ENCODE measurements around the gene LRRC9. TPM values are rescaled to one million over a fixed set of nuclear protein-coding genes. Genes with fewer than 3 reads are reported as not detected.
"Not testable (repeated sequence)": the region's sequence is repeated elsewhere in the genome, so short reads cannot be mapped to it uniquely, and the experiment has no call there.

LRRC9 gene
- total RNA-seq, 4 donors from 2014 or later, result 0.22 TPM; not detected in 3

DNA sequence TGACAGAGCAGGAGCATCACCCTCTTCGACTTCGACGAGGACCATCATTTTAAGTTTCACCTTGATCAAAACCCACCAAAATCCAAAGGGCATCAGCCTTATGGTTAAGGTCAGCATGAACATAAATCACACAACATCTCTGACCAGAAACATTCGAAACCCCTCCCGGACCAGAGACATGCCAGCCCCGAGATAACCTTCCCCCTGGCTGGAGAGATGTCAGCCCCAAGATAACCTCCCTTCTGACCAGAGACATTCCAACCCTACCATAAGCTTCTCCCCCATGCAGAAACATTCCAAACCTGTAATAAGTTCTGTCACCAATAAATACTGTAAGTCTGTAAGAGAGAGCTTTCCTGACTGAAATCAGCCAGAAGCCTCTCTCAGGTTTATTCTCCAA, 178.0 kb downstream of the LRRC9 start:
- intact Hi-C loops (cut with DNase I; ENCODE audit: low total_unique reads), result loop anchor here (10.0 kb wide), 1 partner anchor 1047 kb away; no protein-coding TSS in a partner anchor
- H3K36me3 ChIP-seq, result no peaks in the 10 kb centered on the region
- in situ Hi-C loops (cut with MboI; ENCODE audit: low sequenced_read_pairs in 4 of 4), result loop anchor here in 2 of 4 donors (10.0 kb wide), 2 partner anchors 67 to 157 kb away; partner anchors contain the start of gene DHRS7 (in 2 of the 2)
- ATAC-seq (no peak), DNase-seq (no peak)
- H3K4me3 ChIP-seq, result no peak overlapping the region
- TF ChIP-seq, protein P1, sequence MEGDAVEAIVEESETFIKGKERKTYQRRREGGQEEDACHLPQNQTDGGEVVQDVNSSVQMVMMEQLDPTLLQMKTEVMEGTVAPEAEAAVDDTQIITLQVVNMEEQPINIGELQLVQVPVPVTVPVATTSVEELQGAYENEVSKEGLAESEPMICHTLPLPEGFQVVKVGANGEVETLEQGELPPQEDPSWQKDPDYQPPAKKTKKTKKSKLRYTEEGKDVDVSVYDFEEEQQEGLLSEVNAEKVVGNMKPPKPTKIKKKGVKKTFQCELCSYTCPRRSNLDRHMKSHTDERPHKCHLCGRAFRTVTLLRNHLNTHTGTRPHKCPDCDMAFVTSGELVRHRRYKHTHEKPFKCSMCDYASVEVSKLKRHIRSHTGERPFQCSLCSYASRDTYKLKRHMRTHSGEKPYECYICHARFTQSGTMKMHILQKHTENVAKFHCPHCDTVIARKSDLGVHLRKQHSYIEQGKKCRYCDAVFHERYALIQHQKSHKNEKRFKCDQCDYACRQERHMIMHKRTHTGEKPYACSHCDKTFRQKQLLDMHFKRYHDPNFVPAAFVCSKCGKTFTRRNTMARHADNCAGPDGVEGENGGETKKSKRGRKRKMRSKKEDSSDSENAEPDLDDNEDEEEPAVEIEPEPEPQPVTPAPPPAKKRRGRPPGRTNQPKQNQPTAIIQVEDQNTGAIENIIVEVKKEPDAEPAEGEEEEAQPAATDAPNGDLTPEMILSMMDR (IDR thresholded peaks at IDR 0.05 in 4 of 5, conservative IDR thresholded peaks at IDR 0.05 in 1 of 5), result no peak
- TF ChIP-seq POLR2A (IDR thresholded peaks at IDR 0.05), result no peak
- H3K4me1 ChIP-seq, result peaks cover 65 to 82% of the 10 kb centered on the region in 2 donors
- H3K9me3 ChIP-seq, result no peaks in the 10 kb centered on the region
- H3K27me3 ChIP-seq, result no peaks in the 10 kb centered on the region
- H3K27ac ChIP-seq, result peak overlapping the region; percentile 12 to 99 (median 90)

DNA sequence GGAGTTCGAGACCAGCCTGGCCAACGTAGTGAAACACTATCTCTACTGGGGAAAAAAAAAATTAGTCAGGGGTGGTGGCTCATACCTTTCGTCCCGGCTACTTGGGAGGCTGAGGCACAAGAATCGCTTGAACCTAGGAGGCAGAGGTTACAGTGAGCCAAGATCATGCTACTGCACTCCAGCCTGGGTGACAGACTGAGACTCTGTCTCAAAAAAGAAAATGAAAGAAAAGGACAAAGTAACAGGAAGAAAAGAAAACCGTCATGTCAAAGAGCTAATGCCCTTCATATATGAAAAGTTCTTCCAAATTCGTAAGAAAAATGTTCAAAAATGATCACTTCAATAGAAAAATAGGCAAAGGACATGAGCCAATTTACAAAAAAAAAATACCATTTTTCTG, 179.9 kb downstream of the LRRC9 start:
- intact Hi-C loops (cut with DNase I; ENCODE audit: low total_unique reads), result loop anchor here (10.0 kb wide), 1 partner anchor 1045 kb away; no protein-coding TSS in a partner anchor

DNA sequence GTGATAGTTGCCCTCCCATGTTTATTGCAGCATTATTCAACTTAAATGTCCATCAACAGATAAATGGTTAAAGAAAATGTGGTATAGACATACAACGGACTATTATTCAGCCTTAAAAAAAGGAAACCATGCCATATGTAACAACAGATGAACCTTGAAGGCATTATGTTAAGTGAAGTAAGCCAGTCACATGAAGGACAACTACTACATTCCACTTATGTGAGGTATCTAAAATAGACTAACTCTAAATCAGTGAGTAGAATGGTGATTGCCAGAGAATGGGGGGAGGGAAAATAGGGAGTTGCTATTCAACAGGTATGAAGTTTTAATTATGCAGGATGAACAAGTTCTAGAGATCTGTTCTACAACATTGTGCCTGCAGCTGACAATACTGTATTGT, 181.8 kb downstream of the LRRC9 start:
- intact Hi-C loops (cut with DNase I; ENCODE audit: low total_unique reads) (loop anchor here (2.0 kb wide), 1 partner anchor 51 kb away; no protein-coding TSS in a partner anchor), in situ Hi-C loops (cut with MboI; ENCODE audit: low sequenced_read_pairs in 4 of 4) (no loop called here)
- Histone ChIP-seq H3K36me3 (no peaks in the 10 kb centered on the region), H3K9me3 (no peaks in the 10 kb centered on the region), H3K27ac (peak overlapping the region; percentile 24 to 59 (median 58)), H3K27me3 (no peaks in the 10 kb centered on the region), H3K4me1 (peaks cover 55 to 70% of the 10 kb centered on the region in 2 donors), H3K4me3 (no peak overlapping the region)
- DNase-seq, result no peak
- TF ChIP-seq POLR2A (IDR thresholded peaks at IDR 0.05), result no peak
- TF ChIP-seq, protein P1 (IDR thresholded peaks at IDR 0.05 in 4 of 5, conservative IDR thresholded peaks at IDR 0.05 in 1 of 5), result no peak
- peak; percentile 45 to 81 for ATAC-seq

More for the DNA sequence above, 179.9 kb downstream of the LRRC9 start:
- H3K27me3 ChIP-seq, H3K36me3 ChIP-seq, H3K4me3 ChIP-seq, ATAC-seq, DNase-seq, H3K9me3 ChIP-seq: not testable (repeated sequence)
- peaks cover 58 to 72% of the 10 kb centered on the region in 2 donors for H3K4me1 ChIP-seq
- in situ Hi-C loops (cut with MboI; ENCODE audit: low sequenced_read_pairs in 4 of 4), result loop anchor here in 2 of 4 donors (10.0 kb wide), 2 partner anchors 65 to 155 kb away; partner anchors contain the start of gene DHRS7 (in 2 of the 2)
- H3K27ac ChIP-seq, result peak overlapping the region in 1 of 4 donors; percentile 24

DNA sequence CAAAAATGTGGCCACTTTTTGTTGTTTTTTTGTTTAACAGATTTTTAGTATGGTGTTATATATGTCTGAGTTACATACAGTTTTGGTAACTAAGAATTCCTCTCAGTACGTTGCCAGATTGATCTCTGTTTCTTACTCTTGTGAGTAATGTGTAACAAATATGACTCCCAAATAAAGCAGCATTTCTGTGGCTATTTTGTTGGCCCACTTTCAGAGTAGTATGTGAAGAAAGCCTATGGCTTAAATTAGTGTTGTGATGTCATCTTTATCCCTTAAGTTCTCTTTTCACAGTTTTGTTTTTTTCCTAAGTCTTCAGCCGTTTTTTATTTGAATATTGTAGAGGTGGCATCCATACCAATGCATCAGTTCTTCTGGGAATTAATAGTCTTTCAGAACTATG, 182.4 kb downstream of the LRRC9 start:
- DNase-seq (no peak), ATAC-seq (no peak)
- Histone ChIP-seq H3K36me3 (peaks cover 0 to under 1% of the 10 kb centered on the region in 2 donors), H3K27me3 (no peaks in the 10 kb centered on the region), H3K4me1 (peaks cover 55 to 64% of the 10 kb centered on the region in 2 donors), H3K27ac (peak overlapping the region; percentile 24 to 59 (median 58)), H3K9me3 (no peaks in the 10 kb centered on the region), H3K4me3 (peak overlapping the region in 2 of 4 donors; percentile 2 to 29)
- in situ Hi-C loops (cut with MboI; ENCODE audit: low sequenced_read_pairs in 4 of 4), result no loop called here
- TF ChIP-seq, protein P1 (IDR thresholded peaks at IDR 0.05 in 4 of 5, conservative IDR thresholded peaks at IDR 0.05 in 1 of 5), result no peak
- no peak for TF ChIP-seq POLR2A (IDR thresholded peaks at IDR 0.05)
- intact Hi-C loops (cut with DNase I; ENCODE audit: low total_unique reads), result loop anchor here (2.0 kb wide), 1 partner anchor 50 kb away; no protein-coding TSS in a partner anchor

DNA sequence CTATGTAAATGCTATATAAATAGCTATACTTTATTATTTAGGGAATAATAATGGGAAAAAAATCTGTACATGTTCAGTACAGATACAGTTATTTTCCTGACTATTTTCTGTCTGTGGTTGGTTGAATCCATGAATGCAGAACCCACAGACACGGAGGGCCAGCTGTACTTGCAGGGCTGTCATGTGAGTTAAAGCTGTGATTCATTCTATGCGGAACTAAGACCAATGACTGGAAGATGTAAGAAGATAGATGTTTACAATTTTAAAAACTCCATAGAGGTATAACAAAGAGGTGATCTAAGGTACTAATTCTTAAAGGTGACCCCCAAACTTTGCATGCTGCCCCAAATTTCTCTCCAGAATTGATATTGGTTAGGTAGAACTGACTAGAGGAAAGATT, 186.4 kb downstream of the LRRC9 start:
- no peak for TF ChIP-seq POLR2A (IDR thresholded peaks at IDR 0.05)
- TF ChIP-seq, protein P1 (IDR thresholded peaks at IDR 0.05 in 4 of 5, conservative IDR thresholded peaks at IDR 0.05 in 1 of 5), result no peak
- DNase-seq (peak; percentile 33 to 50), ATAC-seq (peak; percentile 88 to 97)
- intact Hi-C loops (cut with DNase I; ENCODE audit: low total_unique reads) (no loop called here), in situ Hi-C loops (cut with MboI; ENCODE audit: low sequenced_read_pairs in 4 of 4) (no loop called here)
- Histone ChIP-seq H3K27ac (peak overlapping the region; percentile 50 to 79 (median 60)), H3K4me1 (peaks cover 43 to 46% of the 10 kb centered on the region in 2 donors), H3K4me3 (no peak overlapping the region), H3K36me3 (peaks cover 0 to 16% of the 10 kb centered on the region in 2 donors), H3K27me3 (no peaks in the 10 kb centered on the region), H3K9me3 (no peaks in the 10 kb centered on the region)

Measured in gastrocnemius medialis (tissue), 4 donors.